IPS DF 4.7 (cell line): ENCODE data around the gene SLC25A30.
"Not testable (repeated sequence)": the region's sequence is repeated elsewhere in the genome, so short reads cannot be mapped to it uniquely, and the experiment has no call there.

Experiments
- DNase-seq: peaks from one replicate; pipeline ENCODE4 v3.0.0-alpha.2; 2013; ENCODE audit warnings: low spot score; ENCODE audit errors: extremely low read depth

Gene SLC25A30

DNA sequence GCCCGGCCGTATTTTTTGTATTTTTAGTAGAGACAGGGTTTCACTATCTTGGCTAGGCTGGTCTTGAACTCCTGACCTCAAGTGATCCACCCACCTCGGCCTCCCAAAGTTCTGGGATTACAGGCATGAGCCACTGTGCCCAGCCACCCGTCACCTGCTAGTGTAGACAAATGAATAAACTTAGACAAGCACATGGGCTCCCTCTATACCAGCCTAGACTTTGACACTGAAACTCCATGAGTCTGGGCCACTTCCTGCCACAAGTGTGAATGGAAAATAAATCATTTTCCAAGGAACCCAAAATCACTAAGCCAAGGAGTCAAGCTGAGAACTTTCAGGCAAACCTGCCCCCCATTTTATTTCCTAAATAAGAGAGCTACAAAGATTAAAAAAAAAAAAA, 50.2 kb downstream of the SLC25A30 start:
- DNase-seq = no peak

DNA sequence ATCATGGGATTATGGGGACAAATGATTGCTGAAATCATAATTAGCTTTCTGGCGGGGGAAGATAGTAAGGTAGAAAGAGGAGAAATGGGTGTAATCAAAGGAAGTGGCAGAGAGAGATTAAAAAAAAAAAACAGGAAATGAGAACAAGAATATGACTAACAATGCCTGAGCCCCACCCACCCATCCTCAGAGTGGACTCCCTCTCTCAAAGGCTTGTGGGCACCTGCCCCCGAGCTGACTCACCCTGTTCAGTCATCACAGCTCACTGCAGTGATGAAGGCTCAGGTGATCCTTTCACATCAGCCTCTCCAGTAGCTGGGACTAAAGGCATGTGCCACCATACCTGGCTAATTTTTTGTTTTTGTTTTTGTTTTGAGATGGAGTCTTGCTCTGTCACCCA, 50.8 kb downstream of the SLC25A30 start:
- DNase-seq = peak; percentile 49

DNA sequence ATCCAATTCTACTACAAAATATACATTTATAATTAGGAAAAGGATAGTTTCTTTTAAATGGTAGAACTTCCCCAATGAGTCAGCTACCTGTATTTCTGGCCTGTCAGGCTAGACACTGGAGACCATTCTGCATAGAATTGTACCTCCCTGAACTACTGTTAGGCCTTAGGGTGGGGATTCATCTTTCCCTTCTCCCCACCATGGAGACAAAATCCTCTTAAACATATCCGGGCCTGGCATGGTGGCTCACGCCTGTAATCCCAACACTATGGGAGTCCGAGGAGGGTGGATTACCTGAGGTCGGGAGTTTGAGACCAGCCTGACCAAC, 52.7 kb downstream of the SLC25A30 start:
- DNase-seq = no peak

DNA sequence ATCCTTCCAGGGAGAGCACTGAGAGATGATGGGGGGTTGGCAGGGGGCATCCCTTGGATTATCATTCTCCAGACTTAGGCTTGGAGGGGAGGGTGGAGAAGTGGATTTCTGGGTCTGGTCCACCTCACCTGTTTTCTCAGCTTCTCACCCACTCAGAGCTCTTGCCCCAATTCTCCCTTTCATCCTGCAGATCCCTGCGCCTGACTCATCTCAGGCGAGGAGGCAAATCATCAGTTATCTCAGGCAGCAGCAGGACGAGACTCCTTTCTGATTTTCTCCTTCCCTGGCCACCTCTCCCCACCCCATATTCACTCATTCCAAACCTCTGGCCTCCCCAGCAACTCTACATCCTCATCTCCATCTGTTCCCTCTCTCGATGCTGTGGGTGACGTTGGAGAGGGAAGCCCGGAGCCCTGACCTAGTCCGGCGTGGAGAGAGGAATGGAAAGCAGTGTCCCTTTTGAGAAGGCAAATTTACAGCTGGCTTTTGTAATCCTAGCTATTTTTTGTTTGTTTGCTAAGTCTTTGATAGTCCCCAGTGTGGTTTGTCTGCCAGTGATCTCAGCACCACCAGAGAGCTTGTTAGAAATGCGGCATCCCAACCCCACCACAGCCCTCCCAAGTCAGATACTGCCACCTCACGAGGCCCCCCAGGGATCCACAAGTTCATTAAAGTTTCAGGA, 53.2 kb downstream of the SLC25A30 start:
- DNase-seq = no peak

DNA sequence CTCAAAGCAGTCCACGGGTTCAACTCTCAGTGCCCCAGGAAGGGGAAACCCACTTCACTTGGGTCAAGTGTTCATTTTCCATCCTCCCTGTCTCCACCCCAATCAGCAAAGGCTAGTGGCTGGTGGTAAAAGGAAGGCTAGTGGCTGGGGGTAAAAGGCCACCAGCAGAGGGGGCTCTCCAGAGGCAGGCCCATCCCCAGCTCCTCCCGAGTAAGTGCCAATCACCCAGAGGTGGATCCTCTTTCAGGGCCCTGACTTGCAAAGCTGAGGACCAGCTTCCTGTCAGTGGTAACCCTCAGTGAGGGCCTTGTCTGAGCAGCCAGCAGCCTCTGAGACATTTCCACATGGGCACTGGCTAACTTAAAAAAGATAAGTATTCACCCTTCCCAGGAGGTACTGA, 55.2 kb downstream of the SLC25A30 start:
- no peak for DNase-seq

DNA sequence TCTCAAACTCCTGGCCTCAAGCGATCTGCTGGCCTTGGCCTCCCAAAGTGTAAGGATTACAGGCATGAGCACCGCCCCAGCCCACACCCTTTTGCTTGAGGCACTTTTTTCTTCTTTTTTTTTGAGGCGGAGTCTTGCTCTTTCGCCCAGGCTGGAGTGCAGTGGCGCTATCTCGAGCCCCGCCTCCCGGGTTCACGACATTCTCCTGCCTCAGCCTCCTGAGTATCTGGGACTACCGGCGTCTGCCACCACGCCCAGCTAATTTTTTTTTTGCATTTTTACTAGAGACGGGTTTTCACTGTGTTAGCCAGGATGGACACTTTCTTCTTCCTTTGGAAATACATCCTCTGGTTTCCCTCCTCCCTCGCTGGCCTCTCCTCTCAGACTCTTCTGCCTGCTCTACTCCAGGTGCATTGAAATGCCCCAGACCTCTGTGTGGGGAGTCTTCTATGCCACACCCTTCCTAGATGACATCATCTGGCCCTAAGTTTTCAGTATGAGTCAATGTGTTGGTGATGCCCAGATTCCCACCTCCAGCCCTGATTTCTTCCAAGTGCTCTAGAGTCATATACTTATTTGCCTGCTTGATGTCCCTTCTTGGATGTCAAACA, 56.5 kb downstream of the SLC25A30 start:
- no peak for DNase-seq

DNA sequence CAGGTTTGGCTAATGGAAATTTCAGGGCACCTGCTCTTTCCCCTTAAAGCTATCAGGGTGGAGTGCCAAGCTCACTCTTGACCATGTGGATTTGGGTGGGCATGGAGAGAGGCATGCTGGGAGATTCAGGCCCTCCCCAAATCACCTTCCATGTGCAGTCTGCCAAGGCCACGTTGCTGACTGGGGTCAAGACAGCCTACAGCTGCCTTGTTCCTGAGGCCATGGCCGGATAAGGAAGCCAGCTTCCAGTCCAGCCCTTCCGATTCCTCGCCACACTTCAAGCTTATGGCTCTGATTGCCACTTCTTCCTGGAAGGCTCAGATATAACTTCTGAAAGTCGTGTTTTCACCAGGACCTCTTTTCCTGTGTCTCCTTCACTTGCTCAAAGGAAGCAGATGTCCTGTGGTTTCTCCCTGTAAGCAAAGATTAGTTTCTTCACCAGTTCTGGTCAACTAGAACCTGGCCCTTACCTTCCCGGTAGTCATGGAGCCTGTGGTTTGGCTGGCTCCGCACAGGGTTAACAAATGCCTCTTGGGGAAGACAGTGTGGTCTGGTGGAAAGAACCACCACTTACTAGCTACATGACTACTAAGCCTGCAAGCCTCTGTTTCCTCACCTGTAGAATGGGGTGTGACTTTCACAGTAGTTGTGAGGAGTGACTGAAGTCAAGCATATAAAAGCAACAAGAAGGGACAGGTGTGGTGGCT, 61.1 kb downstream of the SLC25A30 start:
- no peak for DNase-seq

DNA sequence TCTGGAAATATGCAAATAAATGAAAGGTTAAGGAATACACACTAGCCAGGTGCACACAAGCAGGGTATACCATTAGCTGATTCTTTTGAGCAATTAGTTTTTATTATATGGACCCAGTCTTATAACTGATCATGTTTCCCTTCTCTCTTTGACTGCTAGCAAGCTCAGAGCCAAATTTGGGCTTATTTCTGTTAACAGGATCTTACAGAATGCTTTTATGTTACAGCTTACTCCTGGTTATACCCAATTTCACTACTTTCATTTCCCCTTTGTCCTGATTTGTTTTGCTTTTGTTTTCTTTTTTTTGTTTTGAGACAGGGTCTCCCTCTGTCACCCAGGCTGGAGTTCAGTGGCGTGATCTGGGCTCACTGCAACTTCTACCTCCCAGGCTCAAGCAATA, 64.3 kb downstream of the SLC25A30 start:
- no peak for DNase-seq

DNA sequence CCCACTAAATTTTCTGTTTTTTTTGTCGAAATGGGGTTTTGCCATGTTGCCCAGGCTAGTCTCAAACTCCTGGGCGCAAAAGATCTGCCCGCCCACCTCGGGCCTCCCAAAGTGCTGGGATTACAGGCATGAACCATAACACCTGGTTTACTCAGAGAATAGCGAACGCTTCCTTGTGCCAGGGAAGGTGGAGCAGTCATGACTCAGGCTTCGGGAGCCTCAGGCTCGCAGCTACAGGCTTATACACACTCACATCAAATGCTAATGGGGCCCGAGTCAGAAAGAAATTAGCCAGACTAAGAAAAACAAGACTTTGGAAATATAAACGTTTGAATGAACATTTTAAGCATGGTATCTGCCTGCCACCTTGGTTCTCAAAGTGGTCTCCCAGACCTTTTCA, 66.1 kb downstream of the SLC25A30 start:
- DNase-seq = no peak

DNA sequence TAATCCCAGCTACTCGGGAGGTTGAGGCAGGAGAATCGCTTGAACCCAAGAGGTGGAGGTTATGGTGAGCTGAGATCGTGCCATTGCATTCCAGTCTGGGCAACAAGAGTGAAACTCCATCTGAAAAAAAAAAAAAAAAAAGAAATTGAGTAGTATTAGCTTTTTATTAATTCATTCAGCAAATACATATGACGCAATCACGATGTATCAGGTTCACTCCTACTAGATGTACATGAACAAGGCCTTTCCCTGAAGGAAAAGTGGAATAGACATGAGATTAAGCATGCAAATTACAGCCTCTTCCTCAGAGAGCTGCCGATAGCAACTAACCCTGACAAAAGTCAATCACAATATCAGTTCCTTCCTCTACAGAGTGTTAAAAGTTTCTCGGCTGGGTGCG, 68.0 kb downstream of the SLC25A30 start:
- no peak for DNase-seq

DNA sequence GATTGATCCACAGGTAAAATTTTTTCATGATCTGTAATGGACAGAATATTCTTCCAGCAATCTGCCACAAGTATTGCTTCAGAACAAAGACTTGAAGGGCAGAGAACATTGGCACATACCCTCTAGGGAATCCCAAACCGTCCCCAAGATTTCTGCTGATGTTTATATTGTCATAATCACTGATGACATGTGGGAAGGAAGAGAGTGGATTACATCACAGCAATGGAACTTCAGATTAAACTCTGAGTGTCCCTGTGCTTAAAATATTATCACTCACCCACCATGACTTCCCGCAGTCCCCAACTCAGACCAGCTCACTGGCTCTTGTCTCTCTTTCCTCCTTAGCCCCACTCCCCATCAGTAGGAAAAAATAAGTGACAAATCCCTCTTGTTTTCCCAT, 68.7 kb downstream of the SLC25A30 start:
- no peak for DNase-seq

DNA sequence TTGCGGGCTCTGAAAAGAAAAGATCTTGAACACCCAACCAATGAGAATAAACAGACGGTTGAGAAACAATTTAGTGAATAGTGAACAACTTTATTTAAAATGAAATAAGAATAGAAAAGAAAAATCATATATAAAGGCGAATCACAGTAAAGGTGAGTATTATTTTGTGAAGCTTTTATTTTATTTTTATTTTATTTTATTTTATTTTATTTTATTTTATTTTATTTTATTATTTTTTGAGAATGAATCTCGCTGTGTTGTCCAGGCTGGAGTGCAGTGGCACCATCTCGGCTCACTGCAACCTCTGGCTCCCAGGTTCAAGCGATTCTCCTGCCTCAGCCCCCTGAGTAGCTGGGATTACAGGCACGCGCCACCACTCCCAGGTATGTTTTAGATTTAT, 74.1 kb downstream of the SLC25A30 start:
- not testable (repeated sequence) for DNase-seq
